WTC11 (cell line): ENCODE measurements around the gene STK11. TPM values are rescaled to one million over a fixed set of nuclear protein-coding genes. Genes with fewer than 3 reads are reported as not detected.

Experiments used
- ATAC-seq: fragments of 200-7000 bp; cut with Tn5 transposase; 2 replicates; pipeline ENCODE4 v1.10.0; 2021; ENCODE audit warnings: mild to moderate bottlenecking, moderate library complexity
- CTCF ChIA-PET: fragments of 300-600 bp; sonication (Branson Sonifier 250); formaldehyde crosslinking; loops from one replicate; lab custom pipeline; 2021; ENCODE audit warnings: antibody characterized with exemption; lab: Charles Lee
- POLR2A ChIA-PET: fragments of 350-600 bp; sonication (Branson Sonifier 250); formaldehyde crosslinking; loops from one replicate; lab custom pipeline; 2021; ENCODE audit warnings: antibody characterized with exemption; lab: Charles Lee
- DNase-seq: peaks from one replicate; pipeline ENCODE4 v3.0.0; 2021; ENCODE audit warnings: low spot score
- H3K27ac Mint-ChIP-seq: 2 replicates; pipeline ENCODE4 v1.8.0; 2021; ENCODE audit warnings: mixed read lengths
- H3K27me3 Mint-ChIP-seq: 2 replicates; pipeline ENCODE4 v1.8.0; 2021; ENCODE audit warnings: low read depth, mild to moderate bottlenecking, moderate library complexity, mixed read lengths
- H3K36me3 Mint-ChIP-seq: 2 replicates; pipeline ENCODE4 v1.8.0; 2021; ENCODE audit warnings: mixed read lengths
- H3K4me1 Mint-ChIP-seq: 2 replicates; pipeline ENCODE4 v1.8.0; 2022; ENCODE audit warnings: mixed read lengths
- H3K4me3 Mint-ChIP-seq: 2 replicates; pipeline ENCODE4 v1.8.0; 2021; ENCODE audit warnings: mild to moderate bottlenecking, moderate library complexity, mixed read lengths
- H3K9me3 Mint-ChIP-seq: 2 replicates; pipeline ENCODE4 v1.8.0; 2021; ENCODE audit warnings: mixed read lengths
- E2F5 ChIP-seq: sonication (generic); formaldehyde crosslinking; IDR thresholded peaks from 2 replicates; pipeline ENCODE4 v1.8.1; 2022; ENCODE audit warnings: mild to moderate bottlenecking, moderate library complexity, missing genetic modification reagents
- HMGXB4 ChIP-seq: sonication (generic); formaldehyde crosslinking; IDR thresholded peaks from 2 replicates; pipeline ENCODE4 v1.8.1; 2023; ENCODE audit warnings: mild to moderate bottlenecking, moderate library complexity, missing genetic modification reagents
- MAX ChIP-seq: sonication (generic); formaldehyde crosslinking; IDR thresholded peaks from 2 replicates; pipeline ENCODE4 v1.8.0; 2022; ENCODE audit warnings: mild to moderate bottlenecking, missing genetic modification reagents
- NFYB ChIP-seq: sonication (generic); formaldehyde crosslinking; conservative IDR thresholded peaks from 2 replicates; pipeline ENCODE4 v1.8.0; 2022; ENCODE audit warnings: low read depth, missing genetic modification reagents
- SMAD3 ChIP-seq: sonication (generic); formaldehyde crosslinking; IDR thresholded peaks from 2 replicates; pipeline ENCODE4 v1.8.0; 2022; ENCODE audit warnings: missing genetic modification reagents, mild to moderate bottlenecking, borderline replicate concordance
- TCF7 ChIP-seq: sonication (generic); formaldehyde crosslinking; IDR thresholded peaks from 2 replicates; pipeline ENCODE4 v1.8.0; 2022; ENCODE audit warnings: mild to moderate bottlenecking, low read depth, missing genetic modification reagents, moderate library complexity
- ZNF281 ChIP-seq: sonication (generic); formaldehyde crosslinking; IDR thresholded peaks from 2 replicates; pipeline ENCODE4 v1.8.0; 2023; ENCODE audit warnings: mild to moderate bottlenecking, missing genetic modification reagents
- total RNA-seq: library from RNA; stranded (reverse); gene quantifications from 3 replicates; pipeline ENCODE4 v1.2.3, GENCODE V29; 2021

STK11 gene
- total RNA-seq, 1 experiment from 2014 or later = 112 TPM

GRCh38 chr19:1235625-1236538 is 30.3 kb downstream of the STK11 start:
- POLR2A ChIA-PET = interaction anchor here (0.6 kb wide), 1 partner anchor 24 kb away, joined by 14 read pairs; no protein-coding TSS in a partner anchor
- TF ChIP-seq E2F5 (CRISPR knock-in tag) (0 out of 2 replicates have a peak, but pooled peaks have one; percentile 19), ZNF281 (CRISPR knock-in tag) (no peak)
- peak overlapping the region; percentile 41 for H3K4me3 Mint-ChIP-seq

GRCh38 chr19:1236576-1236975 is 31.0 kb downstream of the STK11 start:
- TF ChIP-seq SMAD3 (no peak), MAX (peak; percentile 8; the same call in 1 of the 2 replicates)
- Mint-ChIP-seq H3K9me3 (no peaks in the 10 kb centered on the region), H3K36me3 (no peaks in the 10 kb centered on the region), H3K4me3 (peak overlapping the region; percentile 41), H3K27ac (no peak overlapping the region), H3K27me3 (peaks cover 4% of the 10 kb centered on the region; the same call in 1 of the 2 replicates), H3K4me1 (peaks cover 15% of the 10 kb centered on the region)
- POLR2A ChIA-PET = no interaction called here
- DNase-seq = peak; percentile 39
- ATAC-seq = no peak
- CTCF ChIA-PET = interaction anchor here (0.9 to 1.6 kb wide), 5 partner anchors 8 to 123 kb away, joined by 3 to 6 read pairs (median 5); no protein-coding TSS in a partner anchor

More at GRCh38 chr19:1235625-1236538, 30.3 kb downstream of the STK11 start:
- Mint-ChIP-seq H3K36me3 (no peaks in the 10 kb centered on the region), H3K4me1 (peaks cover 12% of the 10 kb centered on the region), H3K27me3 (peaks cover 2% of the 10 kb centered on the region; the same call in 1 of the 2 replicates), H3K27ac (no peak overlapping the region), H3K9me3 (no peaks in the 10 kb centered on the region)
- CTCF ChIA-PET = interaction anchor here (0.9 to 1.6 kb wide), 5 partner anchors 8 to 122 kb away, joined by 3 to 6 read pairs (median 5); no protein-coding TSS in a partner anchor
- ATAC-seq = no peak
- no peak for DNase-seq

GRCh38 chr19:1237027-1237659 is 31.6 kb downstream of the STK11 start:
- 0 out of 2 replicates have a peak, but pooled peaks have one; percentile 59 for TF ChIP-seq HMGXB4
- no peak for TF ChIP-seq NFYB
- TF ChIP-seq TCF7 (CRISPR knock-in tag) = peak; percentile 28; the same call in 1 of the 2 replicates
- TF ChIP-seq ZNF281 (CRISPR knock-in tag) = peak; percentile 27; the same call in 1 of the 2 replicates
- TF ChIP-seq, all 79 proteins: peak for 3

More at GRCh38 chr19:1237027-1237659, 31.6 kb downstream of the STK11 start:
- CTCF ChIA-PET = interaction anchor here (1.0 to 1.6 kb wide), 4 partner anchors 15 to 124 kb away, joined by 3 to 6 read pairs (median 4); no protein-coding TSS in a partner anchor
- Mint-ChIP-seq H3K4me3 (peak overlapping the region; percentile 54), H3K27ac (no peak overlapping the region), H3K9me3 (no peaks in the 10 kb centered on the region), H3K27me3 (peaks cover 4% of the 10 kb centered on the region; the same call in 1 of the 2 replicates), H3K36me3 (no peaks in the 10 kb centered on the region), H3K4me1 (peaks cover 15% of the 10 kb centered on the region)
- ATAC-seq (no peak), DNase-seq (peak; percentile 36)
- POLR2A ChIA-PET = no interaction called here
